22Rv1 (cell line): Measurements from ENCODE around the gene IZUMO1.

Experiments
- CTCF ChIP-seq: fragments of 450-650 bp; IDR thresholded peaks from 2 replicates; pipeline ENCODE4 v1.5.1; 2017; ENCODE audit warnings: mild to moderate bottlenecking
- ZFX ChIP-seq: fragments of 450-650 bp; IDR thresholded peaks from 2 replicates; pipeline ENCODE4 v1.6.1; 2017; ENCODE audit warnings: antibody characterized with exemption, borderline replicate concordance

- TF ChIP-seq CTCF (no peak), ZFX (no peak)
Measured at GRCh38 chr19:48756212-48756611, 9.5 kb upstream of the IZUMO1 start.
